ENCODE measurements around the gene PDE1C. TPM values are rescaled to one million over a fixed set of nuclear protein-coding genes. Genes with fewer than 3 reads are reported as not detected.
"Not testable (repeated sequence)": the region's sequence is repeated elsewhere in the genome, so short reads cannot be mapped to it uniquely, and the experiment has no call there.

Gene PDE1C
- total RNA-seq, 2 donors from 2014 or later: 35.7 to 47.8 TPM

GRCh38 chr7:32015133-32015532 is 55.1 kb downstream of the PDE1C start:
- no peak for TF ChIP-seq CTCF (IDR thresholded peaks at IDR 0.05)
- H3K27me3 ChIP-seq: no peaks in the 10 kb centered on the region
- no peak overlapping the region for H3K27ac ChIP-seq
- no peak overlapping the region for H3K4me3 ChIP-seq
- H3K36me3 ChIP-seq: peaks cover 5% of the 10 kb centered on the region
- no peak for DNase-seq (ENCODE audit: low spot score)
- no peaks in the 10 kb centered on the region for H3K4me1 ChIP-seq
- peaks cover 0 to 4% of the 10 kb centered on the region in 2 donors for H3K9me3 ChIP-seq

GRCh38 chr7:32013471-32013870 is 56.7 kb downstream of the PDE1C start:
- not testable (repeated sequence) for H3K4me1 ChIP-seq; H3K27ac ChIP-seq; H3K9me3 ChIP-seq; H3K27me3 ChIP-seq; H3K4me3 ChIP-seq; H3K36me3 ChIP-seq; DNase-seq (ENCODE audit: low spot score)

GRCh38 chr7:32005577-32005976 is 64.6 kb downstream of the PDE1C start:
- DNase-seq (ENCODE audit: low spot score): no peak
- H3K4me1 ChIP-seq: no peaks in the 10 kb centered on the region

GRCh38 chr7:32001948-32002347 is 68.3 kb downstream of the PDE1C start:
- no peak for TF ChIP-seq CTCF (IDR thresholded peaks at IDR 0.05)
- H3K9me3 ChIP-seq: peaks cover 0 to 12% of the 10 kb centered on the region in 2 donors

More at GRCh38 chr7:32005577-32005976, 64.6 kb downstream of the PDE1C start:
- peaks cover 8% of the 10 kb centered on the region for H3K36me3 ChIP-seq
- TF ChIP-seq CTCF (IDR thresholded peaks at IDR 0.05): no peak
- peaks cover 0 to 12% of the 10 kb centered on the region in 2 donors for H3K9me3 ChIP-seq
- no peak overlapping the region for H3K4me3 ChIP-seq
- no peaks in the 10 kb centered on the region for H3K27me3 ChIP-seq
- no peak overlapping the region for H3K27ac ChIP-seq

GRCh38 chr7:31997423-31997822 is 72.8 kb downstream of the PDE1C start:
- H3K27ac ChIP-seq: no peak overlapping the region
- peaks cover 0 to 12% of the 10 kb centered on the region in 2 donors for H3K4me1 ChIP-seq
- peaks cover 0 to 10% of the 10 kb centered on the region in 2 donors for H3K9me3 ChIP-seq
- H3K27me3 ChIP-seq: no peaks in the 10 kb centered on the region
- H3K4me3 ChIP-seq: no peak overlapping the region
- no peak for DNase-seq (ENCODE audit: low spot score)
- peaks cover 8% of the 10 kb centered on the region for H3K36me3 ChIP-seq
- no peak for TF ChIP-seq CTCF (IDR thresholded peaks at IDR 0.05)

More at GRCh38 chr7:32001948-32002347, 68.3 kb downstream of the PDE1C start:
- no peak overlapping the region for H3K4me3 ChIP-seq
- H3K27ac ChIP-seq: no peak overlapping the region
- no peaks in the 10 kb centered on the region for H3K27me3 ChIP-seq
- H3K36me3 ChIP-seq: peaks cover 8% of the 10 kb centered on the region
- no peak for DNase-seq (ENCODE audit: low spot score)
- H3K4me1 ChIP-seq: peaks cover 0 to 12% of the 10 kb centered on the region in 2 donors

- Histone ChIP-seq H3K27me3 (no peaks in the 10 kb centered on the region), H3K4me3 (no peak overlapping the region), H3K36me3 (no peaks in the 10 kb centered on the region), H3K4me1 (peaks cover 0 to 12% of the 10 kb centered on the region in 2 donors), H3K27ac (no peak overlapping the region), H3K9me3 (no peaks in the 10 kb centered on the region)
- no peak for TF ChIP-seq CTCF (IDR thresholded peaks at IDR 0.05)
- no peak for DNase-seq (ENCODE audit: low spot score)
Measured at GRCh38 chr7:31995134-31995533, 75.1 kb downstream of the PDE1C start.

Measured in right atrium auricular region (tissue), 2 donors.